ENCODE measurements around the gene UBXN4. TPM values are rescaled to one million over a fixed set of nuclear protein-coding genes. Genes with fewer than 3 reads are reported as not detected.

The UBXN4 gene
- polyA plus RNA-seq (2013, experiment 1 of 2), result 70.6 TPM
- 71.3 TPM for polyA plus RNA-seq (2013, experiment 2 of 2)

GRCh38 chr2:135741395-135742324, at the start of gene UBXN4:
Gene UBXN4 (plus strand): TSS chr2:135741855. CDS start chr2:135741930, 75 bp downstream.
- DNase-seq, result peak; percentile 99
- peak within 1 kb of the TSS; percentile 89 for H4K8ac ChIP-seq (ENCODE audit: low read length)
- H2AK5ac ChIP-seq (ENCODE audit: low read length, severe bottlenecking), result no peak within 1 kb of the TSS
- H3K23ac ChIP-seq (ENCODE audit: low read length in 2 of 2), result peak within 1 kb of the TSS in 1 of 2 experiments; percentile 6
- peak within 1 kb of the TSS; percentile 97 for H3K9ac ChIP-seq (ENCODE audit: low read length)
- H3K27me3 ChIP-seq (ENCODE audit: control insufficient read depth in 1 of 2, insufficient read depth in 1 of 2, low read length in 2 of 2), result no peaks in the 10 kb centered on the region
- peak within 1 kb of the TSS in 1 of 2 experiments; percentile 78 for H3K14ac ChIP-seq (ENCODE audit: low read length in 2 of 2)
- peak within 1 kb of the TSS; percentile 27 to 93 for H3K4ac ChIP-seq (ENCODE audit: low read depth in 1 of 2, low read length in 2 of 2)
- H3K4me2 ChIP-seq (ENCODE audit: low read length, poor library complexity, severe bottlenecking), result peak within 1 kb of the TSS; percentile 14
- H3K79me1 ChIP-seq (replicated peaks; ENCODE audit: low read length, poor library complexity, severe bottlenecking), result no peaks in the 10 kb centered on the region
- H2BK5ac ChIP-seq (ENCODE audit: low read depth, low read length, poor library complexity, severe bottlenecking), result peak within 1 kb of the TSS; percentile 71
- peak within 1 kb of the TSS; percentile 31 to 86 for H3K18ac ChIP-seq (ENCODE audit: low read depth in 1 of 2, low read length in 2 of 2)
- peak within 1 kb of the TSS; percentile 73 for H2BK120ac ChIP-seq (ENCODE audit: low read depth, low read length)
- 2% methylated on average over 84 of the region's 93 CpGs for WGBS
- peak within 1 kb of the TSS; percentile 97 for H2AFZ ChIP-seq (ENCODE audit: low read depth, low read length)
- H3K4me1 ChIP-seq (ENCODE audit: control insufficient read depth, insufficient read depth, low read depth, low read length), result peaks cover 5% of the 10 kb centered on the region
- peak within 1 kb of the TSS in 1 of 2 experiments; percentile 74 for H2BK12ac ChIP-seq (ENCODE audit: low read length in 2 of 2)
- peaks cover 0 to 9% of the 10 kb centered on the region in 2 experiments for H3K36me3 ChIP-seq (ENCODE audit: control insufficient read depth in 1 of 2, insufficient read depth in 2 of 2, low read depth in 1 of 2, low read length in 2 of 2)
- peak within 1 kb of the TSS; percentile 71 for H3K27ac ChIP-seq (ENCODE audit: low read length, poor library complexity, severe bottlenecking)
- H4K91ac ChIP-seq (ENCODE audit: low read length), result peak within 1 kb of the TSS; percentile 5
- H3K9me3 ChIP-seq (ENCODE audit: control insufficient read depth, low read length), result no peaks in the 10 kb centered on the region
- H2BK15ac ChIP-seq (ENCODE audit: low read depth, poor library complexity, severe bottlenecking), result peak within 1 kb of the TSS; percentile 29
- peak within 1 kb of the TSS; percentile 68 to 91 for H3K4me3 ChIP-seq (ENCODE audit: insufficient read depth in 1 of 2, low read depth in 1 of 2, low read length in 2 of 2)

- no peak overlapping the region for H2BK12ac ChIP-seq (ENCODE audit: low read length in 2 of 2)
- no peak overlapping the region for H3K23ac ChIP-seq (ENCODE audit: low read length in 2 of 2)
- H3K4me3 ChIP-seq (ENCODE audit: insufficient read depth in 1 of 2, low read depth in 1 of 2, low read length in 2 of 2), result no peak overlapping the region
- no peak overlapping the region for H4K91ac ChIP-seq (ENCODE audit: low read length)
- no peaks in the 10 kb centered on the region for H3K4me1 ChIP-seq (ENCODE audit: control insufficient read depth, insufficient read depth, low read depth, low read length)
- no peaks in the 10 kb centered on the region for H3K27me3 ChIP-seq (ENCODE audit: control insufficient read depth in 1 of 2, insufficient read depth in 1 of 2, low read length in 2 of 2)
- no peak overlapping the region for H3K14ac ChIP-seq (ENCODE audit: low read length in 2 of 2)
- no peak overlapping the region for H2BK120ac ChIP-seq (ENCODE audit: low read depth, low read length)
- H3K79me1 ChIP-seq (replicated peaks; ENCODE audit: low read length, poor library complexity, severe bottlenecking), result no peaks in the 10 kb centered on the region
- H3K27ac ChIP-seq (ENCODE audit: low read length, poor library complexity, severe bottlenecking), result no peak overlapping the region
- 92% methylated on average over 2 of the region's 2 CpGs for WGBS
- H3K9ac ChIP-seq (ENCODE audit: low read length), result no peak overlapping the region
- H3K4ac ChIP-seq (ENCODE audit: low read depth in 1 of 2, low read length in 2 of 2), result no peak overlapping the region
- H2BK5ac ChIP-seq (ENCODE audit: low read depth, low read length, poor library complexity, severe bottlenecking), result no peak overlapping the region
- H3K9me3 ChIP-seq (ENCODE audit: control insufficient read depth, low read length), result no peaks in the 10 kb centered on the region
- peak; percentile 39 for DNase-seq
- peaks cover 0 to 3% of the 10 kb centered on the region in 2 experiments for H3K36me3 ChIP-seq (ENCODE audit: control insufficient read depth in 1 of 2, insufficient read depth in 2 of 2, low read depth in 1 of 2, low read length in 2 of 2)
- H2BK15ac ChIP-seq (ENCODE audit: low read depth, poor library complexity, severe bottlenecking), result no peak overlapping the region
- H3K18ac ChIP-seq (ENCODE audit: low read depth in 1 of 2, low read length in 2 of 2), result no peak overlapping the region
- H3K4me2 ChIP-seq (ENCODE audit: low read length, poor library complexity, severe bottlenecking), result no peak overlapping the region
- no peak overlapping the region for H2AK5ac ChIP-seq (ENCODE audit: low read length, severe bottlenecking)
- H4K8ac ChIP-seq (ENCODE audit: low read length), result no peak overlapping the region
- H2AFZ ChIP-seq (ENCODE audit: low read depth, low read length), result no peak overlapping the region
Measured at GRCh38 chr2:135694711-135695110, 46.9 kb upstream of the UBXN4 start.

- Histone ChIP-seq H2BK5ac (ENCODE audit: low read depth, low read length, poor library complexity, severe bottlenecking) (no peak overlapping the region), H3K4me1 (ENCODE audit: control insufficient read depth, insufficient read depth, low read depth, low read length) (no peaks in the 10 kb centered on the region), H2BK15ac (ENCODE audit: low read depth, poor library complexity, severe bottlenecking) (no peak overlapping the region), H2AK5ac (ENCODE audit: low read length, severe bottlenecking) (no peak overlapping the region), H3K27me3 (ENCODE audit: control insufficient read depth in 1 of 2, insufficient read depth in 1 of 2, low read length in 2 of 2) (no peaks in the 10 kb centered on the region), H3K4me3 (ENCODE audit: insufficient read depth in 1 of 2, low read depth in 1 of 2, low read length in 2 of 2) (no peak overlapping the region), H3K9ac (ENCODE audit: low read length) (no peak overlapping the region), H3K4ac (ENCODE audit: low read depth in 1 of 2, low read length in 2 of 2) (no peak overlapping the region), H3K4me2 (ENCODE audit: low read length, poor library complexity, severe bottlenecking) (no peak overlapping the region), H4K91ac (ENCODE audit: low read length) (no peak overlapping the region), H3K36me3 (ENCODE audit: control insufficient read depth in 1 of 2, insufficient read depth in 2 of 2, low read depth in 1 of 2, low read length in 2 of 2) (no peaks in the 10 kb centered on the region), H3K14ac (ENCODE audit: low read length in 2 of 2) (no peak overlapping the region), H3K27ac (ENCODE audit: low read length, poor library complexity, severe bottlenecking) (no peak overlapping the region), H3K79me1 (replicated peaks; ENCODE audit: low read length, poor library complexity, severe bottlenecking) (no peaks in the 10 kb centered on the region), H3K23ac (ENCODE audit: low read length in 2 of 2) (no peak overlapping the region), H2BK120ac (ENCODE audit: low read depth, low read length) (no peak overlapping the region), H3K18ac (ENCODE audit: low read depth in 1 of 2, low read length in 2 of 2) (no peak overlapping the region), H3K9me3 (ENCODE audit: control insufficient read depth, low read length) (no peaks in the 10 kb centered on the region), H2BK12ac (ENCODE audit: low read length in 2 of 2) (no peak overlapping the region), H2AFZ (ENCODE audit: low read depth, low read length) (no peak overlapping the region), H4K8ac (ENCODE audit: low read length) (no peak overlapping the region)
- WGBS, result 100% methylated on average over 1 of the region's 2 CpGs
- no peak for DNase-seq
Measured at GRCh38 chr2:135698838-135699237, 42.8 kb upstream of the UBXN4 start.

GRCh38 chr2:135701442-135701841, 40.2 kb upstream of the UBXN4 start:
- Histone ChIP-seq H2AFZ (ENCODE audit: low read depth, low read length) (no peak overlapping the region), H3K27me3 (ENCODE audit: control insufficient read depth in 1 of 2, insufficient read depth in 1 of 2, low read length in 2 of 2) (no peaks in the 10 kb centered on the region), H2BK15ac (ENCODE audit: low read depth, poor library complexity, severe bottlenecking) (no peak overlapping the region), H3K9ac (ENCODE audit: low read length) (no peak overlapping the region), H2BK12ac (ENCODE audit: low read length in 2 of 2) (no peak overlapping the region), H3K27ac (ENCODE audit: low read length, poor library complexity, severe bottlenecking) (no peak overlapping the region), H3K4ac (ENCODE audit: low read depth in 1 of 2, low read length in 2 of 2) (no peak overlapping the region), H2BK120ac (ENCODE audit: low read depth, low read length) (no peak overlapping the region), H3K36me3 (ENCODE audit: control insufficient read depth in 1 of 2, insufficient read depth in 2 of 2, low read depth in 1 of 2, low read length in 2 of 2) (no peaks in the 10 kb centered on the region), H4K8ac (ENCODE audit: low read length) (no peak overlapping the region), H3K4me3 (ENCODE audit: insufficient read depth in 1 of 2, low read depth in 1 of 2, low read length in 2 of 2) (no peak overlapping the region), H3K4me1 (ENCODE audit: control insufficient read depth, insufficient read depth, low read depth, low read length) (no peaks in the 10 kb centered on the region), H3K18ac (ENCODE audit: low read depth in 1 of 2, low read length in 2 of 2) (no peak overlapping the region), H3K79me1 (replicated peaks; ENCODE audit: low read length, poor library complexity, severe bottlenecking) (no peaks in the 10 kb centered on the region), H3K14ac (ENCODE audit: low read length in 2 of 2) (no peak overlapping the region), H3K9me3 (ENCODE audit: control insufficient read depth, low read length) (no peaks in the 10 kb centered on the region), H2BK5ac (ENCODE audit: low read depth, low read length, poor library complexity, severe bottlenecking) (no peak overlapping the region), H3K23ac (ENCODE audit: low read length in 2 of 2) (no peak overlapping the region), H4K91ac (ENCODE audit: low read length) (no peak overlapping the region), H3K4me2 (ENCODE audit: low read length, poor library complexity, severe bottlenecking) (no peak overlapping the region), H2AK5ac (ENCODE audit: low read length, severe bottlenecking) (no peak overlapping the region)
- 89% methylated on average over 2 of the region's 2 CpGs for WGBS
- peak; percentile 14 for DNase-seq
